ENCODE measurements around the gene FHIP1A.

The FHIP1A gene

GRCh38 chr4:151442002-151442401 lies 33.0 kb downstream of the FHIP1A start:
- no peak for DNase-seq (ENCODE audit: low read depth, low spot score)
- H3K4me3 ChIP-seq (ENCODE audit: low read length) = no peak overlapping the region

GRCh38 chr4:151443247-151443646 lies 34.3 kb downstream of the FHIP1A start:
- no peak for DNase-seq (ENCODE audit: low read depth, low spot score)
- H3K4me3 ChIP-seq (ENCODE audit: low read length) = no peak overlapping the region

DNA sequence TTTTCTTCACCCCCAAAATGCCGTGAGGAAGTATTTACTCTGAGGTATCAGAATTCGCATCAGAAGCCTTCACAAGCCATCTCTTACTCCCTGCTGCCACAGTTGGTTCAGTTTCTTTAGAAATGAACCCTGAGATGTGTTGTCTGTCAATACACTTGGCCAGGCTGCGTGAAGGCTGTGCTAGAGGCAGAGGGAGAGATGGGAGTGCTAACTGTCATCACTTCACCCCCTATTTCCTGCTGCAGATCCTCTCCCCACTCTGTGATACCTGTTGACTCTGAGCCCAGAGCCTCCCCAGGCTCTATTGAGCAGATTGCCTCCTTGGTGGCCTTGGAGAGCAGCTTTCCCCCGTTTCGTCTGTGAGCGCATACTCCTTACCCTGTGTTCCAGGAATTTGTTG lies 34.8 kb downstream of the FHIP1A start:
- H3K4me3 ChIP-seq (ENCODE audit: low read length) = no peak overlapping the region
- DNase-seq (ENCODE audit: low read depth, low spot score) = no peak

- H3K4me3 ChIP-seq (ENCODE audit: low read length) = no peak overlapping the region
- DNase-seq (ENCODE audit: low read depth, low spot score) = no peak
Observed at GRCh38 chr4:151446208-151446607, 37.2 kb downstream of the FHIP1A start.

- no peak for DNase-seq (ENCODE audit: low read depth, low spot score)
- H3K4me3 ChIP-seq (ENCODE audit: low read length) = no peak overlapping the region
Observed at GRCh38 chr4:151454513-151454912, 45.5 kb downstream of the FHIP1A start.

DNA sequence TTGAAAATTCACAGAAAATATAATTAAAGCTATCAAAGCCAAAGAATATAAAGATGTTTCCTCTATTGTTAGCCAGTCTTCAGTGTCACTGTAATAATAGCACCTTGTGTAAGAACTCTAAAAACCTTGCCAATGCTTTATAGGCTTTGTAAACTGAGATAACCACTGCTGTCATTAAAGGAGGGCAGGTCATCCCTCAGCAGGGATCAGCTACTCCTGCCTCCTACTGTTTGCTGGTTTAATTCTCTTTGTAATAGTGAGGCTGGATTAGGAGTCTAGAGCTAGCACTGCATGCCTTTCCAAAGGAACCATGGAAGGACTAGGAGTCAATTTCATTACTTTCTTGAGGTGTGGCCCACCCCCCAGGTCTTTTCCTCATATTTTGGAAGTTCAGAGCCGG lies 46.2 kb downstream of the FHIP1A start:
- DNase-seq (ENCODE audit: low read depth, low spot score) = no peak
- no peak overlapping the region for H3K4me3 ChIP-seq (ENCODE audit: low read length)

- H3K4me3 ChIP-seq (ENCODE audit: low read length) = no peak overlapping the region
- DNase-seq (ENCODE audit: low read depth, low spot score) = no peak
Observed at GRCh38 chr4:151458148-151458547, 49.2 kb downstream of the FHIP1A start.
